AG04450 (cell line): ENCODE results near the gene LYPD5. TPM values are rescaled to one million over a fixed set of nuclear protein-coding genes. Genes with fewer than 3 reads are reported as not detected.

Experiments used
- CTCF ChIA-PET: fragments of 300-600, 350-600 bp; formaldehyde crosslinking; extraction: SDS; loops from one replicate; lab custom pipeline; 2022; ENCODE audit warnings: antibody characterized with exemption, inconsistent platforms; lab: Charles Lee
- POLR2A ChIA-PET: fragments of 350-600 bp; formaldehyde crosslinking; extraction: SDS; loops from one replicate; lab custom pipeline; 2021; ENCODE audit warnings: antibody characterized with exemption, inconsistent platforms; lab: Yijun Ruan, JAX
- DNase-seq: peaks from one replicate; pipeline ENCODE4 v3.0.0-alpha.2; 2011; ENCODE audit warnings: low read depth, low spot score
- H3K27ac ChIP-seq: one replicate; pipeline ENCODE4 v1.5.1; 2012; ENCODE audit warnings: low read depth, low read length, control low read depth
- H3K27me3 ChIP-seq: one replicate; pipeline ENCODE4 v1.6.0; 2012; ENCODE audit warnings: low read length; ENCODE audit not compliant: control insufficient read depth, insufficient read depth
- H3K4me3 ChIP-seq: 2 replicates; pipeline ENCODE4 v1.5.1; 2011; ENCODE audit warnings: mild to moderate bottlenecking, low read depth, low read length, control low read depth
- H3K9me3 ChIP-seq: 2 replicates; pipeline ENCODE4 v1.5.1; 2012; ENCODE audit warnings: low read length; ENCODE audit not compliant: control insufficient read depth, insufficient read depth
- CTCF ChIP-seq: IDR thresholded peaks from 2 replicates; pipeline ENCODE4 v1.5.1; 2011; ENCODE audit warnings: low read depth, low read length, control low read depth, inconsistent platforms
- polyA plus RNA-seq: library from polyadenylated mRNA; depleted of rRNA; stranded (reverse); fragments of >200 nt; gene quantifications from 2 replicates; pipeline ENCODE4 v1.2.3, GENCODE V29; 2011; rRNA removed

Gene LYPD5
- polyA plus RNA-seq, 1 experiment: 0.66 TPM

GRCh38 chr19:43748205-43748594 lies 54.0 kb downstream of the LYPD5 start:
- POLR2A ChIA-PET: no interaction called here
- no peak overlapping the region for H3K4me3 ChIP-seq
- no peak for TF ChIP-seq CTCF
- DNase-seq: no peak
- no peaks in the 10 kb centered on the region for H3K27me3 ChIP-seq
- H3K27ac ChIP-seq: no peak overlapping the region
- CTCF ChIA-PET: no interaction called here
- no peaks in the 10 kb centered on the region for H3K9me3 ChIP-seq

GRCh38 chr19:43747557-43748204 lies 54.6 kb downstream of the LYPD5 start:
- POLR2A ChIA-PET: no interaction called here
- no peak for TF ChIP-seq CTCF
- Histone ChIP-seq H3K27ac (no peak overlapping the region), H3K27me3 (no peaks in the 10 kb centered on the region), H3K4me3 (no peak overlapping the region), H3K9me3 (no peaks in the 10 kb centered on the region)
- DNase-seq: no peak
- CTCF ChIA-PET: interaction anchor here (3.0 kb wide), 1 partner anchor 18 kb away, joined by 12 read pairs; no protein-coding TSS in a partner anchor

Other genes starting within 250 kb of the LYPD5 start
- 15.2 and 17.7 TPM in 2 replicates for gene XRCC1, start 226.9 kb downstream of the LYPD5 start, polyA plus RNA-seq
- 1.8 and 2.7 TPM in 2 replicates for gene PINLYP, start 226.6 kb downstream of the LYPD5 start, polyA plus RNA-seq
- 11.2 and 11.6 TPM in 2 replicates for gene IRGQ, start 206.3 kb downstream of the LYPD5 start, polyA plus RNA-seq
- 9.3 and 11.3 TPM in 2 replicates for gene ZNF576, start 205.9 kb downstream of the LYPD5 start, polyA plus RNA-seq
- gene SRRM5, start 190.4 kb downstream of the LYPD5 start, polyA plus RNA-seq: 0.07 and 0.12 TPM in 2 replicates
- gene ZNF428, start 182.8 kb downstream of the LYPD5 start, polyA plus RNA-seq: 18.7 and 23.2 TPM in 2 replicates
- gene CADM4, start 162.6 kb downstream of the LYPD5 start, polyA plus RNA-seq: 3.7 and 5.3 TPM in 2 replicates
- gene PLAUR, start 132.3 kb downstream of the LYPD5 start, polyA plus RNA-seq: 75.5 and 89.9 TPM in 2 replicates
- gene IRGC, start 86.4 kb downstream of the LYPD5 start, polyA plus RNA-seq: not detected in 2 replicates
- gene SMG9, start 47.5 kb downstream of the LYPD5 start, polyA plus RNA-seq: 9.2 and 12.1 TPM in 2 replicates
- 0.12 and 0.32 TPM in 2 replicates for gene KCNN4, start 21.5 kb downstream of the LYPD5 start, polyA plus RNA-seq
- gene ZNF283, start 24.9 kb upstream of the LYPD5 start, polyA plus RNA-seq: 5.6 and 7.9 TPM in 2 replicates
- gene ZNF404, start 81.5 kb upstream of the LYPD5 start, polyA plus RNA-seq: 3.4 and 4.8 TPM in 2 replicates
- 12.0 and 16.1 TPM in 2 replicates for gene ZNF45, start 132.8 kb upstream of the LYPD5 start, polyA plus RNA-seq
- 2.5 and 3.0 TPM in 2 replicates for gene ZNF221, start 148.8 kb upstream of the LYPD5 start, polyA plus RNA-seq
- gene ZNF155, start 181.7 kb upstream of the LYPD5 start, polyA plus RNA-seq: 6.8 and 8.2 TPM in 2 replicates
- gene ZNF230, start 200.5 kb upstream of the LYPD5 start, polyA plus RNA-seq: 2.8 and 4.0 TPM in 2 replicates
- gene ZNF222, start 222.9 kb upstream of the LYPD5 start, polyA plus RNA-seq: 5.1 and 6.9 TPM in 2 replicates
- gene ZNF223, start 249.6 kb upstream of the LYPD5 start, polyA plus RNA-seq: 4.2 and 5.3 TPM in 2 replicates